ENCODE results near the gene CDON.

The CDON gene, protein sequence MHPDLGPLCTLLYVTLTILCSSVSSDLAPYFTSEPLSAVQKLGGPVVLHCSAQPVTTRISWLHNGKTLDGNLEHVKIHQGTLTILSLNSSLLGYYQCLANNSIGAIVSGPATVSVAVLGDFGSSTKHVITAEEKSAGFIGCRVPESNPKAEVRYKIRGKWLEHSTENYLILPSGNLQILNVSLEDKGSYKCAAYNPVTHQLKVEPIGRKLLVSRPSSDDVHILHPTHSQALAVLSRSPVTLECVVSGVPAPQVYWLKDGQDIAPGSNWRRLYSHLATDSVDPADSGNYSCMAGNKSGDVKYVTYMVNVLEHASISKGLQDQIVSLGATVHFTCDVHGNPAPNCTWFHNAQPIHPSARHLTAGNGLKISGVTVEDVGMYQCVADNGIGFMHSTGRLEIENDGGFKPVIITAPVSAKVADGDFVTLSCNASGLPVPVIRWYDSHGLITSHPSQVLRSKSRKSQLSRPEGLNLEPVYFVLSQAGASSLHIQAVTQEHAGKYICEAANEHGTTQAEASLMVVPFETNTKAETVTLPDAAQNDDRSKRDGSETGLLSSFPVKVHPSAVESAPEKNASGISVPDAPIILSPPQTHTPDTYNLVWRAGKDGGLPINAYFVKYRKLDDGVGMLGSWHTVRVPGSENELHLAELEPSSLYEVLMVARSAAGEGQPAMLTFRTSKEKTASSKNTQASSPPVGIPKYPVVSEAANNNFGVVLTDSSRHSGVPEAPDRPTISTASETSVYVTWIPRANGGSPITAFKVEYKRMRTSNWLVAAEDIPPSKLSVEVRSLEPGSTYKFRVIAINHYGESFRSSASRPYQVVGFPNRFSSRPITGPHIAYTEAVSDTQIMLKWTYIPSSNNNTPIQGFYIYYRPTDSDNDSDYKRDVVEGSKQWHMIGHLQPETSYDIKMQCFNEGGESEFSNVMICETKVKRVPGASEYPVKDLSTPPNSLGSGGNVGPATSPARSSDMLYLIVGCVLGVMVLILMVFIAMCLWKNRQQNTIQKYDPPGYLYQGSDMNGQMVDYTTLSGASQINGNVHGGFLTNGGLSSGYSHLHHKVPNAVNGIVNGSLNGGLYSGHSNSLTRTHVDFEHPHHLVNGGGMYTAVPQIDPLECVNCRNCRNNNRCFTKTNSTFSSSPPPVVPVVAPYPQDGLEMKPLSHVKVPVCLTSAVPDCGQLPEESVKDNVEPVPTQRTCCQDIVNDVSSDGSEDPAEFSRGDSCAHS (N-terminal part only)

DNA sequence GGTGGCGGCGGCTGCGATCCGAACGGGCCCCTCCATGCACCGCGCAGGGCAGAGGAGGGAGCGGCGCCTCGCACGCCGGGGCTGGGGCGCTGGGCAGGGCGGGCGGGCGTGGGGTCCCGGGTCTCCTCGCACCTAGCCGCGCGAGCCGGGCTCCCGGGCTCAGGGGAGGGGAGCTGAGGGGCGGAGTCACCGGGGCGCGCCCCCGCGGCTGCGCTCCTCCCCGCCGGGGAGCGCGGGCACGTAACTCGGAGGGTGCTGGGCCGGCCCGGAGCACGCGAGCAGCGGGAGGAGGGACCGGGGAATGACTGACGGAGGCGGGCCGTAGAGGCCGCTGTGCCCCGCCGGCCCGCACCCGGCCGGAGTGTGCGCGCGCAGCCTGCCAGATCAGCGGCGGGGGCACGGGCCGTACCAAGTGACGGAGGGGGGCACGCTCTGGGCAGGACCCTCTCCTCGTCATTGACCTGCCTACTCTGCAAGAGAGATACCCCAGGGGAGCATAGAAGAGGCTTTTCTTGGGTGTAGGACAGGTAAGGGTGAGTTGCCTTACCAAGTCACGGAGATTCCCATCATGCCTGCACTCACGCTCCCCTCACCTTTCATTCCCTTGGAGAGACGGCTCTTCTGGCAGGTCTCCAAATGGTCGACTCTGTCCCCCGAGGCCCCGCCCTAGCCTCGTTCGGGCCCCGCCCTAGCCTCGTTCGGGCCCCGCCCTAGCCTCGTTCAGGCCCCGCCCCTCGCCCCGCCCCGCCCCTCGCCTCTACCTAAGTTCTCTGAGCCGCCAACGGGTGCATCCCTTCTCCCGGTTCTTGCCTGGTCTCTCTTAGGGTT, at the start of gene CDON:
CDON (minus strand) TSS at position 188 of the 828 bp plus-strand sequence. CDS start 39,390 bp downstream, outside the sequence.
- DNase-seq (ENCODE audit: low read depth): peak; percentile 90

DNA sequence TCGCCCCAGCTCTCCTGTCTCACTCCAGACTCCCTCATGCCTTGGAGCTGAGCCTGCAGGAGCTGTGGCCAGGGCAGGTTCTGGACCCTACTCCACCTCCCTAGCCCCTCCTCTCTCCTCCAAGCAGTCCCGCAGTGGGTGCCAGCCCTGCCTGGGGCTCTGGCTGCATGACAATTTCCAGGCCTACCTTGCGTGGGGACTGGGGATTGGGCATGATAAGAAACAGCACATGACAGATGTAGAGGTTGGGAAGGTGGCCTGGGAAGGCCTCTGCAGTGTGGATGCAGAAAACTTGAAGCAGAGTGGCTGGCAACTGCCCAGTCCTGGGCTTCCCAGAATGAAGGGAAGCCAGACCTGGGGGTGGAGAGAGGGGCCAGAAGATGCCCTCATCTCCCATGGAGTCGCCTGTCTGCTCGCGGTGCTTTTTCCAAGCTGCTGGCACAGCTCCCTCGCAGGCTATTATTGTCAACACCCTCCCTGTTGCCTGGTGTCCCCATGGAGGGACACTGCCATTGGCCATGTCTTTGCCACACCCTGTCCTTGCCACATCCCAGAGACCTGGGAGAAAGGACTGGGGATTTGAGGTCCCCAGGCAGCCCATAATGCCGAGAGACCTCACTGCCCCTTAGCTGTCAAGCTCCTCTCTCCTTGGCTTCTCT, 48.9 kb upstream of the CDON start:
- no peak for DNase-seq (ENCODE audit: low read depth)

DNA sequence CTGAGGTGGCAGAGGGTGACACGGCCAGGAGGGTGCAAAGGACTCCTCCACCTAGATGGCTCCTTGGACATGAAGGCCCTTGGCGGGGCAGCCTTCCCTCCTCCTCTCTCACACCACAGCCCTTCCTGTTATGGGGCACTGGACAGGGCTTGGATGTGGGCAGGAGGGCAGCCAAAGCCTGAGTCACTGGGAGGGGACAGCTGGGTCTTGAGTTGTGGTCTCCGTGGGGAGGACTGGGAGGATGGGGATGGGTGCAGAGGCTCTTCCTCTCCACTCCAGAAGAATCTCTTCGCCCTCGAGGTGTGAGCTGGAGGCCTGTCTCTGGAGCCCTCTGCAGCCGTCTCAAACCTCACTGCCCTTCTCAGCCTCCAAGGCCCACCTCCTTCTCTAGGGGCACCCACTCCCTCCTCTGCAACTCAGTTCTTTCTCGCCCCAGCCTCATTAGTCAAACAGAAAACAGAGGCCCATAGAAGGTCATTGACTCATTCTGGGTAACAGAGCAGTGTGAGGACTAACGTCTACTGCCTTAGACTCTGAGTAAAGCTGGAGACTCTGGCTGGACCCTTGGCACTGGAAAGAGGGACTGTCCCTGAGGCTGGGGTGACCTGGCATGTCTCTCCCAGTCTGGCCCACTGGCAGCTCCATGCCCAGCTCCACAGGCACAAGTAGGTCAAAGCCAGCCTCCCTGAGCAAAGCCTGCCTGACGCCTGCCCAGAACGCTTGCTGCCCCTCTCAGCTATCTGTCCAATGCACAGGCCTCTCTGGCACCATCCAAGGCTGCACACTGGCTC, 47.5 kb upstream of the CDON start:
- no peak for DNase-seq (ENCODE audit: low read depth)

DNA sequence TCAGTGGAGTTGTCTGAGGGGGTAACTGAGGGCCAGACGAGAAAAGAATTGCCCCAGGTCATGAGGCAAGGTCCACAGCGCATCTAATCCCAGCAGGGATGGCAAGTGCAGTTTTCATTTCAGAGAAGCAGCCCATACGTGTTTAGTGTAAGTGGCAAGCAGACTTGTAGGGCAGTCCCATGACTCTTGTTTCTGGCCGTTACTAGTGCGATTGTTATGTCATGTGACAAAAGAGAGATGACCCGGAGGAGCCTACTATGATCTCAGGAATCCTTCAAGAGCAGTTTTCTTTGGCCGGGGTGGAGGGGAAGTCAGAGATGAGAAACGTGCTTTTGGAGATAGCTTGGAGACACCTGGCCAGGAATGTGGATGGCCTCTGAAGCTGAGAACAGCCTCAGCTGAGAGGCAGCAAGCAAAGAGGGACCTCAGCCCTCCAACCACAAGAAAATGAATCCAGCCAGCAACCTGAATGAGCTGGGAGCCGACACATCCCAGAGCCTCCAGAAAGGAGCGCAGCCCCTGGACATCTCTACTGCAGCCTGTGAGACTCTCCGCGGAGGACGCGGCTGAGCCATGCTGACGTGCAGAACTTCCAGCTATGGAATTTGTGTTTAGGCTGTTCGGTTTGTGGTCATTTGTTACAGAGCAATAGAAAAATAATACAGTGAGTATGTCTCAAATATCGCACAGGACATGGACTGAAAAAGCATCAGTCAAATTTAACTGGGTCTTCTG, 44.1 kb upstream of the CDON start:
- no peak for DNase-seq (ENCODE audit: low read depth)

DNA sequence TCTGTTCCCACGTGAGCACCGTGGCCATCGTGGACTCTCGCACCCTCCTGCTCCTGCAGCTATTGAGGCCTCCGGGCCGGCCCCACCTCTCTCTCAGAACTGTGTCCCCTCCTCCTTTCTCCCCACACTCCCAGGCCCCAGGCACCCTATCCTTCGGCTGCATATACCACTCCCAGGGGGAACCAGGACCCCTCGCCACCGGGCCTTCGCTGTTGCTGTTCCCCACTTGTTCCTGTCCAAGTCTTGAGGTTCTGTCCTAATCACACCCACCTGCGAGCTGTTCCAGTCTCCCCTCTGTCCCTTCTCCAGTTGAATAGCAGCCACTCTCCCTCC, 43.0 kb upstream of the CDON start:
- DNase-seq (ENCODE audit: low read depth): no peak

DNA sequence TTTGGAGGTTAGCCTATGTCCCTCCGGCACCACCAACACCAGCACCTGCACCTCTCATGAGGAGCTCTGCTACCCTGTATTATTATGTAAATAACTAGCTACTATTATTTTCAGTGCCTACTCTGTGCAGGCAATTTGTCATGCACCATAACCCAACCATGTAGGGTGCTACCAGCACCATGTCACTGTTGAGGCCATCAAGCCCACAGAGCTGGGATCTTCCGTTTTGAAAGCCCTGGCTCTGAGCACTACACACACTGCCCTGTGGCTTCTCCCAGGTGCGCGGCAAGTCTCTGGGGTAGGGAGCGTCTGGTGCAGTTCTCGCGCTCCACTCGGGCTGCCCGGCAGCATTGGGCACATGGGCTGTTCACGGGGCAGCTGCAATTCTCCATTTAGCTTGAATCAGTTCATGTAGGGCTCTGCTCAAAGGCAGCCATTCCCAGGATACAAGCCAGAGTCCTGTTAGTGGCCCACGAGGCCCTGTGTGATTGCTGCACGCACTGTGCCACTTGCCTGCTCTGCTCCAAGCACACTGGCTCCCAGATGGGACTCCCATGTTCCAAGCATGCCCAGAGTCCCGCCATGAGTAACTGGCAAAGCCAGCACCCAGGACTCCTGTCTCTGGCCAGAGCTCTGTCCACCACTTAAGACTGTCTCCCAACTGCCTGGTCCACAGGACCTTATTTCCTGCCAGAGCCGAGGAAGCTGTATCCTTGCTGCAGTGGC, 42.5 kb upstream of the CDON start:
- DNase-seq (ENCODE audit: low read depth): no peak

DNA sequence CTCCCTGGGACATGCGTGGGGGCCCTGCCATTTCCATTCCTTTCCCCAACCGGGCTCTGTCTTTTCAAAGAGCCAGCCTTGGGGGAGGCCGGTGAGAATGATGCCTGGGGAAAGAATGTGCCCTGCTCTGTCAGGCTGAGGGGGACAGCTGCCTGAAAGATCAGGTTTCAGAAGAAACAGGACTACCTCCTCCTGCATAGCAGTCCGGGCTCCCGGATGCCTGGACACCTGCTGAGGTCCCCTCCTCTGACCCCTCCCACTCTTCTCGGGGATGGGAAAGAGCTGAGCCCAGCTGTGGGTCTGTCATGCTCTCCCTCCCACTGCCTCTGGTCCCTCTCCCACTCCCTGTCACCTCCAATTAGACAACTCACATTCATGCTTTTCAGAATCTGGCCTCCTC, 41.8 kb upstream of the CDON start:
- DNase-seq (ENCODE audit: low read depth): no peak

DNA sequence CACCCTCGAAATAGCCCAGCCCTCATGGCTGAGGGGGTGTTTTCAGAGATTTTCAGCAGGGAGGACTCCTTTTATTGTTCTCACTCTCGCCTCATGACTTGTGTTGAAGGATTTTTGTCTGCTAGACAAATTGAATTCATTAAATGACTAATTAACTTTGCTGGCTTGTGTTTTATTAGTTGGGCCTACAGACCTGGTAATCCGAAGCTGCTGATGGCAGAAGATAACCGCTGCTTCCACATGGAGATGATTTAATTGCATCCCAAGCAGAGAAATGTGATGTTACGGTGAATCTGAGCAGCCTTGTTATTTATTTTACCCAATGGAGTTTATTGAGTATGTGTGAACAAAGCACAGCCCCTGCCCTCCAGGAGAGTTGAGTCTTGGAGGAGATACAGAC, 40.5 kb upstream of the CDON start:
- no peak for DNase-seq (ENCODE audit: low read depth)

DNA sequence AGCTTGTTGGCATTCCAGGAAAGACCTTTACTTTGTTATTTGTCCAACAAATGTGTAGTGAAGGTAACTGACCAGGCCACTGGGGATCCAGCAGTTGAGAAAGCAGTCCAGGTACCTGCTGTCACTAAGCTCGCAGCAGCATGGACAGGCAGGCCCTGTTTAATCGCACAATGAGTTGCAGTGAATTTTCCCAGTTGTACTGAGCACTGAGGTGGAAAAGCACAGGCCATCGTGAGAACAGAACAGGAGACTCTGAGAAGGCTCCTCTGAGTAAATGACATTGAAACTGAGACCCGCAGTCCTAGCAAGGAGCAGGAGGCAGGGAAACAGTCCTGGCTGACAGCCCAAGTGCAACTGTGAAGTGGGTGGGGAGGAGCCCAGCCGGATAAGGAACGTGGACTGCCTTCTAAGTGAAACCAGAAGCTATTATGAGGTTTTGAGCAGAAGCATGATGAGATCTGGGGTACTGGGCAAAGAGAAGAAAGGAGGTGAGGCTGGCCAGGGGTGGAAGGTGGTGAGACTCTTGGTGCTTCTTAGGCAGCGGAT, 39.8 kb upstream of the CDON start:
- peak; percentile 8 for DNase-seq (ENCODE audit: low read depth)

DNA sequence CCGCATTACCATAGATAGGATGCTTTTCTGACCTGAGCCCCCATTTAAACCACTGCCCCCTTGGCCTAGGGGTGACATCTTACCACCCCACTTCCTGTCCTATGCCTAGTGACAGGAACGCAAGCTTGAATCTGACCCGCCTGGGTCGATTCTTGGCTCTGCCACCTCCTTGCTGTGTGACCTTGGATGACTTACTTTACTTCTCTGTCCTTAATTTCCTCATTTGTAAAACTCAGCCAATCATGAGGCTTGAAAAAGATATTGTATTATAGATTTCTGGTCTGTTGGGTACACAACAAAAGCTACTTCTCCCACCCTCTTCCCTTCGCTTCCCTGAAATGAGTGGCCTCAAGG, 39.2 kb upstream of the CDON start:
- DNase-seq (ENCODE audit: low read depth): no peak

DNA sequence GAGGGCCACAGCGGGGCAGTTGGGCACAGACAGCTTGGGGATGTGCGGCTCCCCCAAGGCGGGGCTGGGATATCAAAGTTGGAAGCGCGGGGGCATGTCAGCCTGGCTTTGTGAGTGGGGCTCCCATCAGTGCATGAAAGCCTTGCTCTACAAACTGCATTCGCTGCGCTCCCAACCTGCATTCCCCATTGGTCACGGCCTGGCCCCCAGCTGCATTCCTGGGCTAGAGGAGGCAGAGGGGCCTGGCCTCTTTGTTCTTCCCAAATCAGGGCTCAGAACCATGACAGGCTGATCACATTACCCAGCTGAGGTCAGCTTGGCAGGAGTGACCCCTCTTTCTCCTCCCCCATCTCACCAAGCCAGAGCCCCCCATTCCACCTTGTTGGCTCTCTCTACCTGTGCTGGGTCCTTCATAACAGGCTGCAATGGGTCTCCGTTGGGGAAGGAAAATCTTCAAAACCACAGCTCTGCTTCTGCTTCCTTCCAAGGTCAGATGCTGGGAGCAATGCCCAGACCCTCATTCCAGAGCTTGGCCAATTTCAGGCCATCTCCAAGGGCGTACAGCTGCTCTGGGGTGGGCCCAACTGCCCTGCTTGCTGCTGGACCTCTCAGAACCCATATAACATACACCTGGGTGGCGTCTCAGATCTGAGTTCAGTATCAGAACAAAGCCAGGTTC, 38.7 kb upstream of the CDON start:
- DNase-seq (ENCODE audit: low read depth): no peak

DNA sequence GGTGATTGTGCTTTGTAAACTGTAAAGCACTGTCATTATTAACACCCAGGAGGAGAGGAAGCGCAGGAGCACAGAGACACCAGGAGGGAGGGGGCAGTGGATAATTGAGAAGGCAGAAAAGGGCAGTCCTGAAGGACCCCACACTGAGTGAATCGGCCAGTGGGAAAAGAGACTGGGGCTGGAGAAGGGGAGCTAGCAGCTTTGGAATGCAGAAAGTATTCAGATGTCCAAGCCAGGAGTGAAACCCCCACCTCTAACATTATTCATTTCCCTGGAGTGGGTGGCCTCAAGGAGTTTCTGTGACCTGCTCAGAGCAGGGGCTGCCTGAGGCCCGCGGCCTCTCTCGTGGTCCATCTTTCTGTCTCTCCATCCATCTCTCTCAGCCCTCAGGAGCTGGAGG, 38.0 kb upstream of the CDON start:
- DNase-seq (ENCODE audit: low read depth): no peak

DNA sequence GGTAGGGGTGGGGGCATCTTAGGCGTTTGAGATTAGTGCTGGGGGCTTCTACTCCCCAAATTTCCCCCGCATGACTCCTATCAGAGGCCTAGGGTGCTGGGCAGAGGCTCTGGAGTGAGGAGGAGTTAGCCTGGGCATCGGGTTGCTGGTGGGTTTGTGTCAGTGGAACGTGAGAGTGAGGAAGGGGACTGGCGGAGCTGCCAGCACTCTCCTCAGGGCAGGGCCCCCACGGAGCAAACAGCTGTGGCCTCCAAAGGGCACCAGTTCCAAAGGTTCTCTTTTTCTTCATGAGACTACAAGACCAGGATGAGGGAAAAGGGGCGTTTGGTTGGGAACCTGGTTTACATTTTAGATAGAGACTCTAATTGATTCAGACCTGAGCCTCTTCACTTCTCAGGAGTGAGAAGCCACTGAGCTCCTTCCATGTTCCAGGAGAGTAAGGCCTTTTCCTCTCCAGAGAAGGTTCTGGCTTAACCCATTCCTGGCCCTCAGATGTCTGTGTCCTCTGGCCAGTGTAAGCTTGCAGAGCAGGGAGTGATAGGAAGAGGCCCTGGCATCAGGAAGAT, 35.6 kb upstream of the CDON start:
- DNase-seq (ENCODE audit: low read depth): no peak

DNA sequence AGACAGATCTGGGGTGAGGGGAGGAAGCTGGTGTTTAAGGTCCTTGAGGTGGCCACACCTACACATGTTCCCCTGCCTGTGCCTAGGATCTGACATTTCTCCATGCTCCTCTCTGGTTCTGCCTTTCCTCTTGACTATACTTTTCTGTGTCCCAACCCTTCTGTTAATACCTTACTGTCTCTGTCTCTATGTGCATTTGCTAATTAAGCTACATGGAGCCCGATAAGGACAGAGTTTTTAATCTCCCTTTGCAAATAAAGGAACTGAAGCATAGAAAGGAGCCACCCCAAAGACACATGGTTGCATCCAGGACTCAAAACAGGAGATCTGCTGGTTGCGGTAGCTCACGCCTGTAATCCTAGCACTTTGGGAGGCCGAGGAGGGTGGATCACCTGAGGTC, 33.1 kb upstream of the CDON start:
- no peak for DNase-seq (ENCODE audit: low read depth)

DNA sequence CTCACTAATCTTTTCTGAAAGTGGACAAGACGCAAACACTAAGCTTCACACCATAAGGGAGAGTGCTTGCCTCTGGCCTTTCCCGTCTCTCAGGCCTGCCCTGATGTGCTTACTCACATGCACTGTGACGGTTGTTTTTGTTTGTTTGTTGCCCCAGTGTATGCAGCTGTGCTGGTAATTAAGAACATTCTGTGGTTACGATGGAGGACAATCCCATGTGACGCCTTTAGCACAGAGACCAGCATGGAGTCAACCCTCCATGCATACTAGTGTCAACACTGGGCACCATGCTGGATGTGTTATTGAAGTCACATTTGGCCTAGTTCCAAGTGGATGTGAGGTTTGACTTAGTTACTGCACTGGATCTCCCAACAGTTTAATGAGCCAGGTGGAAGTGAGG, 27.8 kb upstream of the CDON start:
- no peak for DNase-seq (ENCODE audit: low read depth)

DNA sequence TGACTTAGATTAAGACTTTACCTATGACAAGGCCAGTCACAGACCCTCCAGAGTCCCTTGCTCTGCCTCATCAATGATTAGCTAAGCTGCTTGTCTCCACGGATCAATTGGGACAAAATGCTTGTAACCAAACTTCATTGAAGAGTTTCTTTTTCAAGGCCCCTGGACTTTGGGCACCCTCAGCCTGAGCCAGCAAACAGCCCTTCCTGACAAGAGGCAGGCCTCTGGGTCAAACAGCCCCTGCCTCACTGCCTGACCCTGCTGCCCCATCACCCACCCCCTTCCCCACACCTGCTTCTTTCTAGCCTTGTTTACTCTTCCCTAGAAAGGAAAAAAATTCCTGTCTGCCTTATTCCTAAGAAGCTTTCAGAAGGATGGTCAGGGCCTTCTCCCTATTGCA, 26.3 kb upstream of the CDON start:
- DNase-seq (ENCODE audit: low read depth): no peak

DNA sequence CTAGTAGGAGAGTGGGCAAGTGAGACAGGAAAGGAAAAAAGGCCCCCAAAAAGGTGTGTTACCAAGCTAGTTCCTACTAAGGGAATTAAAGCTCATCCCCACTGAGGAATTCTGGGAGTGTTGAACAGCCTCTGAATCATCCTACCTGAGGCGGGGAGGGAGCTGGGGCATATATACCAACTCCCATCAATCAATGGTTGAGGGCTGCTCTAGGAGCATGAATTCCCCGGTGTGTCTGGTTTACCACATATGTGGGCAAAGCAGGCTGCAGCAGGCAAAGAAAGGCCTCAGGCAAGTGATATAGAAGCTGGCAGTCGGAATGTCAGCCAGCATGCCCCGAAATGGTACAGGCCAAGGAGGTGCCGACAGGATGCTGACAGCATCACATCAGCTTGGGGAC, 23.6 kb upstream of the CDON start:
- DNase-seq (ENCODE audit: low read depth): no peak

DNA sequence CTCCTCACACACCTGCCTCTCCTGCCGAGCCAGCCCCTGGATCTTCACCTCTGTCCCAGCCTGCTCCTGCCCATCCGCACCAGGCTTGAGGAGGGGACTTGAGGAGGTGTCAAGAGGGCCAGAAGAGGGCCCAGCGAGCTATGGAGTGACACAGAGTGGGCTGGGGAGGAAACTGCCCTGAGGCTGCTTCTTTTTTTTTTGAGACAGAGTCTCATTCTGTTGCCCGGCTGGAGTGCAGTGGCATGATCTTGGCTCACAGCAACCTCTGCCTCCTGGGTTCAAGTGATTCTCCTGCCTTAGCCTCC, 21.9 kb upstream of the CDON start:
- DNase-seq (ENCODE audit: low read depth): no peak

Data from fibroblast of gingiva (primary cell).